ENCODE results near the gene GSC2.

The GSC2 gene

DNA sequence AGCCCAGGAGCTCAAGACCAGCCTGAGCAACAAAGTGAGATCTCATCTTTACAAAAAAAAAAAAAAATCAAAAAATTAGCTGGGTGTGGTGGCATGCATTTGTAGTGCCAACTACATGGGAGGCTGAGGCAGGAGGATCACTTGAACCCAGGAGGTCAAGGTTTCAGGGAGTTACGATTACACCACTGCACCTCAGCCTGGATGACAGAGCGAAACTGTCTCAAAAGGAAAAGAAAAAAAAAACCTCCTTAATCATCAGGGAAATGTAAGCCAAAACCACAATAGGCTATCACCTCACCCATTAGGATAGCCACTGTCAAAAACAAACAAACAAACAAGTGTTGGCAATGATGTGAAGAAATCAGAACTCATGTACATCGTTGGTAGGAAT is 41.3 kb downstream of the GSC2 start:
- TF ChIP-seq, protein P1, sequence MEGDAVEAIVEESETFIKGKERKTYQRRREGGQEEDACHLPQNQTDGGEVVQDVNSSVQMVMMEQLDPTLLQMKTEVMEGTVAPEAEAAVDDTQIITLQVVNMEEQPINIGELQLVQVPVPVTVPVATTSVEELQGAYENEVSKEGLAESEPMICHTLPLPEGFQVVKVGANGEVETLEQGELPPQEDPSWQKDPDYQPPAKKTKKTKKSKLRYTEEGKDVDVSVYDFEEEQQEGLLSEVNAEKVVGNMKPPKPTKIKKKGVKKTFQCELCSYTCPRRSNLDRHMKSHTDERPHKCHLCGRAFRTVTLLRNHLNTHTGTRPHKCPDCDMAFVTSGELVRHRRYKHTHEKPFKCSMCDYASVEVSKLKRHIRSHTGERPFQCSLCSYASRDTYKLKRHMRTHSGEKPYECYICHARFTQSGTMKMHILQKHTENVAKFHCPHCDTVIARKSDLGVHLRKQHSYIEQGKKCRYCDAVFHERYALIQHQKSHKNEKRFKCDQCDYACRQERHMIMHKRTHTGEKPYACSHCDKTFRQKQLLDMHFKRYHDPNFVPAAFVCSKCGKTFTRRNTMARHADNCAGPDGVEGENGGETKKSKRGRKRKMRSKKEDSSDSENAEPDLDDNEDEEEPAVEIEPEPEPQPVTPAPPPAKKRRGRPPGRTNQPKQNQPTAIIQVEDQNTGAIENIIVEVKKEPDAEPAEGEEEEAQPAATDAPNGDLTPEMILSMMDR (IDR thresholded peaks at IDR 0.05; ENCODE audit: control extremely low read depth, extremely low read depth, low read depth, missing control alignments), result no peak
- no peak for DNase-seq (ENCODE audit: extremely low spot score)
- CTCF ChIA-PET, result interaction anchor here (1.2 to 1.5 kb wide), 2 partner anchors 10 kb away, joined by 3 to 5 read pairs; no protein-coding TSS in a partner anchor
- POLR2A ChIA-PET, result no interaction called here

DNA sequence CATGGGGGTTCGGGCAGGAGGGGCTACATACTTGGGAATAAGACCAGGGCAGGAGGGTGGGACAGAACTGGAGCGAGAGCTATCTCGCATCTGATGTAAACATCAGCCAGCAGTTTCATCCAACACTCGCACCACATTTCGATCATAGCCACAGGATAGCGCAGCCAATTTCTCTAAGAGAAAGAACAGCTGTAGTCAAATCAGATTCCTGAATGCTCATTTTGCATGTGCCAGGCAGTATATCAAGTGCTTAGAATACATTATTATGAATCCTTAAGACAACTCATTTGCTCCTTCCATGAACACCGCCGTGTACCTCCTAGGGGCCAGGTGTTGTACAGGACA is 42.4 kb downstream of the GSC2 start:
- ChIA-PET POLR2A (no interaction called here), CTCF (interaction anchor here (1.2 to 1.5 kb wide), 4 partner anchors 9 to 25 kb away, joined by 3 to 5 read pairs (median 3); no protein-coding TSS in a partner anchor)
- DNase-seq (ENCODE audit: extremely low spot score), result no peak
- TF ChIP-seq, protein P1 (IDR thresholded peaks at IDR 0.05; ENCODE audit: control extremely low read depth, extremely low read depth, low read depth, missing control alignments), result no peak

DNA sequence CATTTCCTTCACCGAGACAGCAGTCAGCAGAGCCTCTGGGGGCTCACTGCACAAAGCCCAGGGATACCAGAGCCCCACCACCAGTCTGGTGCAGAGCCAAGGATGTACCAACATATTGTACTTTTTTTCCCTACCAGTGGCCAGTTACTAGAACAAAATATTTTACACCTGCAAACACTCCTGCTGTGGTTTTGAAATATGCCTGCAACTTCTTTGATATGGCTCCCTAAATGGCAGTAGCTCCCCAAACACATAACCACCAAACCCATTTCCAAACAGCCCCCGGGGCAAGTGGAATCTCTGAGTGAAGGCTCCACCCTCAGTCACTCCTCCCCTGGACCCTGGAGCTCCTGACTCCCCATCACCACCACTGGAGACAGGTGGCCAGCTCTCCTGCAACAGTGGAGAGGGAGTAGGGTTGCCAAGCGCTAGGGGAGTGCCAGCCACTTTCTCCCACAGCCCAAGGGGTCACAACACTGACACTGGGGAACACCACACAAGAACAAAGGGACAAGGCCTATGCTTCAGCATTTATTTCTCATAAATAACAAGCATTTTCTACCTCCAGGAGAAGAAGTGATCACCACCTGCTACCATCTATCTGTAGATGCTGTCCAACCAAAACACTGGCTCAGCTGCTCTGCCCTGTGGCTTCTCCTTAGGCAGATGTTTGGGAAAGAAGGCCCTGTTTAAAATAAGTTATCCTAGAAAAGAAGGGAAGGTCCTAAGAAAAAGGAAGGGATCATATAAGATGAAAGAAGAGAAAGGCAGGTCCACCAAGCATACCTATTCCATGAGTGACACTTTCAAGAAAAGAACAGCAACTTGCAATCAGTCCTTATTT is 43.0 kb downstream of the GSC2 start:
- TF ChIP-seq, protein P1 (IDR thresholded peaks at IDR 0.05; ENCODE audit: control extremely low read depth, extremely low read depth, low read depth, missing control alignments), result no peak
- no peak for DNase-seq (ENCODE audit: extremely low spot score)
- ChIA-PET CTCF (interaction anchor here (1.2 to 2.7 kb wide), 4 partner anchors 8 to 24 kb away, joined by 3 to 7 read pairs (median 4); no protein-coding TSS in a partner anchor), POLR2A (no interaction called here)

DNA sequence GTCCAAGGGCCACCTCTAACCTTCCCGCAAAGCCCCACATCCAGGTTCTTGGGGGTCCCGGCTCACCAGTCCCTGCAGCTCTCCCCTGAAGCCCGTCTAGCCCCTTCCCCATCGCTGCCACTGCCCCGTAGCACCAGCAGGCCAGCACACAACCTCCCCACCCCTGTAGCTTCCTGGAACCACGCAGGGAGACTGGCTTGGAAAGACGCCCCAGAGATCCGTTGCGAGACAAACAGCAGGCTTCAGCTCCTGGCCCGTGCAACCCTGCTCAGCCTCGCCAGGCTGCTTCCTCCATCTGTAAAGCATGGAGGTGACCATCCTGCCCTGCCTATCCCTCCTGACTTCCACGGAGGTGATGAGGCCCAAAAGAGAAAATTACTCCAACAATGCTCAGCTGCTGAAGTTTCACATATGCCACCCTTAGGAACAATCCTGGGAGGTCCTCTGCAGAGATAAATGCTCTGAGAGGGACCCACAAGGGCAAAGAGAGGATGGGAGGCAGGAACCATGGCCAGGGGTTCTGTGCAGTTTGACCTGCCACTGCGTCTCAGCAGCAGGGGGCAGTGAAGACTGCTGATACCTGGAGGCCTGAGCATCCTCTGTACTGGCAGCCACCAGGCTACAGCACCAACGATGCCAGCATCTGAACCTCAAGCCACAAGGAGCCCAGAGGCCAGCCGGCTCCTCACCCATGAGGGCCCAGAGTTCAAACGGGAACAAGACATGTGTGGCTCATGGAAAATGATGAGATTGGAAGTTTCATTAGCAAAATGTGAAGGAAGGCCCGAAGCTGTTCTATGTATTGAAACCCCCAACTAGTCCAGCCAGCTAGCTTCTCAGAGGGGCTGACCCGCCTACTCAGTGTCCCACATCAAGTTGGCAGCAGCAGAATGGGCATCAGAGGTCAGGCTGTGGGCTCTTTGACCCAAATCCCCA is 44.0 kb downstream of the GSC2 start:
- TF ChIP-seq, protein P1 (IDR thresholded peaks at IDR 0.05; ENCODE audit: control extremely low read depth, extremely low read depth, low read depth, missing control alignments), result peak; percentile 44
- CTCF ChIA-PET, result interaction anchor here (1.2 to 2.7 kb wide), 2 partner anchors 9 to 24 kb away, joined by 3 to 7 read pairs; no protein-coding TSS in a partner anchor
- POLR2A ChIA-PET, result interaction anchor here (0.5 kb wide), 1 partner anchor 18 kb away, joined by 8 read pairs; no protein-coding TSS in a partner anchor
- DNase-seq (ENCODE audit: extremely low spot score), result no peak

DNA sequence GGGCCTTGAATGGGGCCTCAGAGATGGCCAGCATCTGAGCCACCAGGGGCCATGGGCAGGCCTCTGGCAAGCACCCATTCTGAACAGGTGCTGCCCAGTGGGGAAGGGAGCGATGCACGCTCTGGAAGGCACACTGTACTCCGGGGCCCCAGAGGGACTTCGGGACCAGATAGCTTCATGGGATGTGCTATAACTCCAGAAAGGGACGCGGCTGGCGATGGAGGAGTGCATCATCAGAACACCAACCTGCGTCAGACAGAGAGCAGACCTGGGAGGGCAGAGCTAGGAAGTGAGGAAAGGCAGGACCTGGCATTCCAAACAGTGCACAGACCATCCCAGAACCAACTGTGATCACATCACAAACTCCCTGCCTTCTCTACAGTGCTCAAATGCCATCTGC is 44.6 kb downstream of the GSC2 start:
- POLR2A ChIA-PET, result interaction anchor here (0.5 kb wide), 1 partner anchor 18 kb away, joined by 8 read pairs; no protein-coding TSS in a partner anchor
- CTCF ChIA-PET, result interaction anchor here (2.7 kb wide), 1 partner anchor 10 kb away, joined by 7 read pairs; no protein-coding TSS in a partner anchor
- no peak for DNase-seq (ENCODE audit: extremely low spot score)

More for the DNA sequence above, 44.6 kb downstream of the GSC2 start:
- TF ChIP-seq, protein P1 (IDR thresholded peaks at IDR 0.05; ENCODE audit: control extremely low read depth, extremely low read depth, low read depth, missing control alignments), result no peak

All from GM10248 (cell line).